Frontal cortex (tissue), 4 donors: ENCODE results near the gene ANKMY1. TPM values are rescaled to one million over a fixed set of nuclear protein-coding genes. Genes with fewer than 3 reads are reported as not detected.
"Not testable (repeated sequence)": the region's sequence is repeated elsewhere in the genome, so short reads cannot be mapped to it uniquely, and the experiment has no call there.

ENCODE experiments used
- DNase-seq, 2 donors: peaks; one replicate each; pipeline ENCODE4 v3.0.0; 2012; ENCODE audit warnings: low spot score in 2 of 2
- FAIRE-seq: peaks from 2 replicates; lab custom pipeline; 2012; peaks lifted over from hg19 to GRCh38; lab: Jason Lieb, UNC
- total RNA-seq: library from RNA; depleted of rRNA; stranded (reverse); fragments of >200 nt; gene quantifications from one replicate; pipeline ENCODE4 v1.2.3, GENCODE V29; 2014
- donor health status: control.
- donor health status: control.
- donor health status: control.

Gene ANKMY1
- total RNA-seq, 1 donor from 2014 or later = 4.9 TPM

- FAIRE-seq (no peak), DNase-seq (no peak)
These were observed 31.3 kb downstream of the ANKMY1 start for GRCh38 chr2:240526521-240526920.

GRCh38 chr2:240525802-240526201 lies 32.0 kb downstream of the ANKMY1 start:
- no peak for FAIRE-seq
- DNase-seq = no peak

GRCh38 chr2:240524963-240525718 lies 32.6 kb downstream of the ANKMY1 start:
- DNase-seq (no peak), FAIRE-seq (no peak)

GRCh38 chr2:240523451-240524281 lies 34.1 kb downstream of the ANKMY1 start:
- FAIRE-seq = no peak
- no peak for DNase-seq

- DNase-seq = no peak
These were observed 35.4 kb downstream of the ANKMY1 start for GRCh38 chr2:240522406-240522805.

GRCh38 chr2:240521885-240522284 lies 35.9 kb downstream of the ANKMY1 start:
- FAIRE-seq, DNase-seq: not testable (repeated sequence)

More at GRCh38 chr2:240522406-240522805, 35.4 kb downstream of the ANKMY1 start:
- no peak for FAIRE-seq

GRCh38 chr2:240520974-240521350 lies 36.8 kb downstream of the ANKMY1 start:
- DNase-seq (no peak), FAIRE-seq (no peak)

GRCh38 chr2:240520130-240520973 lies 37.4 kb downstream of the ANKMY1 start:
- no peak for DNase-seq
- no peak for FAIRE-seq

GRCh38 chr2:240519396-240520129 lies 38.2 kb downstream of the ANKMY1 start:
- no peak for FAIRE-seq
- no peak for DNase-seq

- FAIRE-seq = no peak
- DNase-seq = no peak
These were observed 38.8 kb downstream of the ANKMY1 start for GRCh38 chr2:240518981-240519380.

GRCh38 chr2:240517342-240517741 lies 40.4 kb downstream of the ANKMY1 start:
- FAIRE-seq (no peak), DNase-seq (no peak)

- FAIRE-seq = no peak
- no peak for DNase-seq
These were observed 43.2 kb downstream of the ANKMY1 start for GRCh38 chr2:240514631-240515030.

GRCh38 chr2:240513549-240514287 lies 44.1 kb downstream of the ANKMY1 start:
- FAIRE-seq = no peak

GRCh38 chr2:240512666-240513535 lies 44.9 kb downstream of the ANKMY1 start:
- no peak for FAIRE-seq
- DNase-seq = no peak

More at GRCh38 chr2:240513549-240514287, 44.1 kb downstream of the ANKMY1 start:
- peak; percentile 55 to 81 for DNase-seq

GRCh38 chr2:240512109-240512485 lies 45.7 kb downstream of the ANKMY1 start:
- DNase-seq = no peak
- no peak for FAIRE-seq

GRCh38 chr2:240511351-240512108 lies 46.3 kb downstream of the ANKMY1 start:
- FAIRE-seq = no peak
- DNase-seq = no peak

GRCh38 chr2:240510513-240511210 lies 47.1 kb downstream of the ANKMY1 start:
- DNase-seq (no peak), FAIRE-seq (no peak)
